HG03066 (cell line): ENCODE results near the gene UBE3C.

Experiments
- ATAC-seq: cut with Tn5 transposase; IDR thresholded peaks from one replicate; pipeline ENCODE4 v1.9.1; 2021; ENCODE audit warnings: low read depth; ENCODE audit not compliant: unreplicated experiment

UBE3C gene

GRCh38 chr7:157168571-157168970 is 29.8 kb downstream of the UBE3C start:
- ATAC-seq: no peak

DNA sequence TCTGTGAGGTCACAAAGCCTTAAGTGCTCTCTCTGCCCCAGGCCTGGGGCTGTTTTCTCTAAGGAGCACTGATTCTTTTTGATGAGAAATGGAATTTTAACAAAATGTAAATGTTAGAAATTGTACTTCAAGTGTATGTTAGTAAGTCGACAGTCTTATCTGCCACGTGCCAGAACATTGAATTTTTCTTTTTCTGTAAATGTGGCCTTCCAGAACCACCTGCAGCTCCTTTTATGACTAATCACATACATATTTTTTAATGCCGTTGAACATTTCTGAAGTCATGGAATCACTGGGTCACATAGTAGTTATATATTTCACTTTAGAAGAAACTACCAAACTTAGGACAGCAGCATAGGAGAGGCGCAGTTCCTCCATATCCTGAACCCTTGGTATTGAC is 38.0 kb downstream of the UBE3C start:
- no peak for ATAC-seq

GRCh38 chr7:157177333-157177982 is 38.7 kb downstream of the UBE3C start:
- no peak for ATAC-seq

DNA sequence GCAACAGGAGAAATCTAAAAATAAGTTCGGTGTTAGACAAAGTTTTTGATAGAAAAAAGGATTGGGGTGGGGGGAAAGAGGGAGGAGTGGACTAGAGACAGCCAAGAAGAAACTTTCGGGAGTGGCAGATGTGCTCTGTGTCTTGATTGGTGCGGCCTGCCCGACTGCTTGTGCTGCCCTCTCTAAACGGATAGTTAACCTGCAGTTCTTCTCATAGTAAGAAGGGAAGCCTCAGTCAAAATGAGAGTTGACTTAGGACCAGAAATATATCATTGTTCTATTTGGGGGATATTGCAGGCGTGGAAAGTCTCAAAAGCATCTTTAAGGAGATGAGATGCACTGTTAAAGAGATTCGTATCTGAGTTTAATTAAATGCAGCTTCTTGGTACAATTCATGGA is 39.3 kb downstream of the UBE3C start:
- ATAC-seq: no peak

GRCh38 chr7:157183832-157184231 is 45.1 kb downstream of the UBE3C start:
- no peak for ATAC-seq

DNA sequence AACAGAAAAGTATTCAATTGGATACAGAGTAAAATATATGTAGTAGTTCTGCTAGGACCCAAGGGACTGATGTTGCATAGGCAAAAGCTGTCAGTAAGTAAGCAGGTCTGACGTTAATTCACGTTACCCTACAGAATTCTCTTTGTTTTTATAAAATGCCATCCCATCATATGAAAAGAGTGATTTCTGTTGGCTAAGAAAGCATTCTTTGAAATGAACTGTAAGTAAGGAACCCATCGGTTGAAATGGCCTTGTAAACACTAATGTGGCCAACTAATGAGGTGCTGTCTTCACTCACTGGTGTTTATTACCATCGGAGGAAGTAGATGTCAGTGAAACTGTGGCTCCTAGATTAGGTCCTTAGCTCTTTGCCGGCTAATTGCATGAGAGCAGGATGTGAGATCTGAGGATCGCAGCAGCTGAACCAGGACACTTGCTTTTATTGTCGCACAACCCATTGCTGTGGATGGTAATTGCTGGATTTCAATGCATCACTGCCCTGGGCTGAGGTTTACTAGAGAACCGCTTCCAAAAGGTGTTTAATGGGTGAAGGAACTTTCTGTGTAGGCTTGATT is 49.5 kb downstream of the UBE3C start:
- no peak for ATAC-seq

- no peak for ATAC-seq
These were observed 50.7 kb downstream of the UBE3C start for GRCh38 chr7:157189405-157189804.

GRCh38 chr7:157192861-157193260 is 54.1 kb downstream of the UBE3C start:
- no peak for ATAC-seq

DNA sequence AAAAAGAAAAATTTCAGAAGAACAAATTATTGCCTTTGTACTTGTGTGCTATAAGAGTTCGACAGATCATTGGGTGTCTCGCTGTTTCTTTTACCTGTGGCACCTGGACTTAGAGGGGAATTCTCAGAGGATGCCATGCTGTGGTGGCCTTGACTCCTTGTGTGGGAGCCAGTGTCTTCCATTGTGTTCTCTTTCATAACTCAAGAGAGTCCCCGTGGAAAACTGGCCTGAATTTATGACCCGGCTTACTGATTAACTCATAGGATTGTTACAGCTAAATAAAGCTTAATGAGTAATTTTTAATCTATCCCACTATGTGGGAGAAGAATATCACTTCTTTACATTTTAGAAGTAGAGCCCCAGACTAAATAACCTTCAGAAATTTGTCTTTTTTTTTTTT is 54.5 kb downstream of the UBE3C start:
- no peak for ATAC-seq

- ATAC-seq: no peak
These were observed 56.2 kb downstream of the UBE3C start for GRCh38 chr7:157194948-157195347.

GRCh38 chr7:157195868-157196267 is 57.1 kb downstream of the UBE3C start:
- no peak for ATAC-seq

DNA sequence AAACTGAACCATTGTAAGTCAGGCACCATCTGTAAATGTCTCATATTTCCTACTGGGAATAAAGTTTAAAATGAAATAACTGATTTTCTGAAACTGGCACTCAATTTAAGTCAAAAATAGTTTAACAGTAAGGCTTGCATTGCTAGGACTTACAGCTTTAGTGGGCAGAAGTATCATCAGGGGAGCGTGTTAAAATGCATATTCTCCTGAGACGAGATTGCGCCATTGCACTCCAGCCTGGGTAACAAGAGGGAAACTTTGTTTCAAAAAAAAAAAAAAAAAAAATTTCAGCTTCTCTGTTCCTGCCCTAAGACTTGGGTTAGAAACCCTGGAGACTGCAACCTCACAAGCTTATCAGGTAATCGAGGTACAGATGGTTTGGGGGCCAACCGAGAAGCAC is 65.4 kb downstream of the UBE3C start:
- no peak for ATAC-seq

DNA sequence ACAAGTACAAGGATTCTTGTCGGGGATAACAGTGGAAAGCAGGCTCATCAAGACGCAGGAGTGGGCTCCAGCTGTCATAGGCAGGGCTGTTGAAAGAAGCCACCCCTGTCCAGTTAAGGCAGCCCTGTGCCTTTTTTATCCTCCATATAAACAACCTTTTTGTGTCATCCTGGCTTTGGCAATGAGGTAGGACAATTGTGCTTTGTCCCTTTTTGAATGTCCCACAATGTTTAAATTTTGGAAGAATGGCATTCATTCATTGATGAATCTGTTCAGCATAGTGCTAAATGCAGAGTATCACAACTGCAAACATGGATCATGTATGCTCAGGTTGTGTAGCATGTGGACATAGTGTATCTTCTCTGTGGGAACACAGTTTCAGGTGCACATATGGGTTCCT is 66.7 kb downstream of the UBE3C start:
- no peak for ATAC-seq

- no peak for ATAC-seq
These were observed 70.1 kb downstream of the UBE3C start for GRCh38 chr7:157208571-157209413.

DNA sequence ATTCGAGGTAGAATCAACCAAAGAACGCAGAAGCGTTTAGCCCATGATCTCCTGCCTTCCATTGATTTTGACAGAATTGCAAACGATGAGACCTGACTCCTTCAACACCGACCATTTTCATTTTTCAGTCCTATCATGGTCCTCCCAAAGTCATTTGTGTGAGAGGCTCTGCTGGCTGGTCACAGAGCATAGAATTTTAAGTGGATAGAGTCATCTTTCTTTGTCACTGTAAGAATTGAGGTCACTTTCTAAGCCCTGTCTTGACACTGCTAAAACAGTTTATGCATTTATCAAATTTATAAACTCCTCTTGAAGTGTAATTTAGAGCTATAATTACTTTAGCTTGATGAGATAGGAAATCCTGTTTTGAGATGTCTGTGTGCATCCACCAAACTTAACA is 72.0 kb downstream of the UBE3C start:
- ATAC-seq: no peak

DNA sequence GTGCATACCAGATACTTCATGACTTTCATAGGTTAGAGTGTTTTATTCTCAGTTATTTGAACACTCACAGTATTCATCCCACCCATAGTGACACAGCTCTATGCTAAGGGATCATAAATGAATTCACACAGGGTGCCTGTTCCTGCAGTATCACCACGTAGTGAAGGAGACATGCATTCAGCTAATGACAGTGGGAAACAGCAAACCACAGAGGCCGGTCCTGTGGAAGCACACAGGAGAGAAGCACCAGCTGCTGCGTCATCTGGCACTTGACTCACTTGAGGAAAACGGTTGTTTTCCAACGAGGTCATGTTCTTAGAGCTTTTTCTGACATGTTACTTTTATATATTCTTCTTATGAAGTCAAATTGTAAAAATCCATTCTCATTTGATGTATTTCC is 73.0 kb downstream of the UBE3C start:
- ATAC-seq: no peak

DNA sequence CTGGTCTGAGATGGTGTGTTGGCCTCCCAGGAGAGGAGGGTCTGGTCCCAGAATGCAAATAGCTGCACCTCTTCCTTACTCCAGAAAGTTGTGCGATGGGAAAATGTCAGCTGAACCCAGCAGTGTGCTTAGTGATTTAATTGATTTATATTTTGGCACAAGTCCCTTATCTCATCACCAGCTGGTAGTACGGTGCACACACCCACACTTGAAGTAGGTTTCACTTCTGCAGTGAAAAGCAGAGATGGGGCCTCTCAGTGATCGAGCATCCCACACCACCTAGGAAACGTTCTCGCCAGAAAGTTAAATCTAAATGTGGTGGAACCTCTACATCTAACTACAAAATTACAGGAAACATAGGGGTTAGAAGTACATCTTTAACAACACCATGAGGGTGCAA is 80.4 kb downstream of the UBE3C start:
- ATAC-seq: peak; percentile 71

DNA sequence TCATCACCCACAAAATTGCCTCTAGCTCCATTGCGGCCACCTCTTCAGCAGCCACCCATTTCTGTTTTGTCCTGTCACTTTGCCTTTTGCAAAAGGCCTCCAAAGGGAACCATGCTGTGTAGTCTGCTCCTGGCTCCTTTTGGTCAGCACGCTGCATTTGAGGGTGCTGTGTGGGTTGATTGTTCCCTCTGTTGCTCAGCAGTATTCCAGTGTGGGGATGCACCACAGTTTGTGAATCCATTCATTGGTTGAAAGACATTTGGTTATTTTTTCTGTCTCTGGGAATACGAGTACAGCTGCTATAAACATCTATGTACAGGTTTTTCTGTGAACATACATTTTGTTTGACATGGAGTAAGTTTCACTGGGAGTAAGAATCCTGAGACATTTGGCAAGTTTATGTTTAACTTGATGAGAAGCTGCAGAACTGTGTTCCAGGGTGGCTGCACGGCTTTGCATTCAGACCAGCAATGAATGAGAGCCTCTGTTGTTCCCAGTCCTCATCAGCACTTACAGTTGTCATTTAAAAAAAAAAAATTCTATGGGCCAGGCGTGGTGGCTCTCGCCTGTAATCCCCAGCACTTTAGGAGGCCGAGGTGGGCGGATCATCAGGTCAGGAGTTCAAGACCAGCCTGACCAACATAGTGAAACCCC is 82.3 kb downstream of the UBE3C start:
- ATAC-seq: no peak

DNA sequence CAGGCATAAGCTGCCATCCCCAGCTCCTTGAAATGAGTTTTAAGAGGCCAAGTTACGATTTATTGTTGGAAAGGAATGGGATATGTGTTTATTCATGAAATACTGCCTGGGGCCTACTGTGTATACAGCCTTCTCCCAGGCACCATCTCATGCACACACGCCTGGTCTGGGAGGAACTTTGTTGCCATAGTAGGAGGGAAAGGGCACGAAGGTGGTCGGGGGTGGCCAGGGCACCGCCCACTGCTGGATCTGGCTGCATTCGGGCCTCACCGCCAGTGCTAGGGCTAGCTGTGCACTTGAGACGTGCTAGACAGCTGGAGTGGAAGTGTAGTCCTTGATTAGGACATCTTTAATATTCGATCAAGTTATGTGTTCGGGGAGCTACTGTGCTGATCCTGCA is 84.0 kb downstream of the UBE3C start:
- ATAC-seq: no peak

GRCh38 chr7:157224627-157225026 is 85.9 kb downstream of the UBE3C start:
- no peak for ATAC-seq

GRCh38 chr7:157228864-157229422 is 90.2 kb downstream of the UBE3C start:
- ATAC-seq: no peak
